ENCODE data around the gene GHRHR. TPM values are rescaled to one million over a fixed set of nuclear protein-coding genes. Genes with fewer than 3 reads are reported as not detected.

The GHRHR gene
- total and polyA plus RNA-seq, 10 of the 15 experiments (the other 5 are each of a cell fraction or from before 2014, with no cell fraction given), result not detected

GRCh38 chr7:31020652-31021051 lies 56.9 kb downstream of the GHRHR start:
- no peak for DNase-seq (ENCODE audit: low read depth, low spot score)
- Histone ChIP-seq H2AFZ (ENCODE audit: control insufficient read depth, low read depth, low read length) (no peak overlapping the region), H3K27me3 (replicated peaks in 1 of 2; ENCODE audit: control insufficient read depth in 2 of 2, insufficient read depth in 2 of 2, low read length in 1 of 2) (no peaks in the 10 kb centered on the region), H3K27ac (ENCODE audit: control insufficient read depth, insufficient read depth) (no peak overlapping the region), H4K20me1 (ENCODE audit: control insufficient read depth, insufficient read depth) (no peaks in the 10 kb centered on the region), H3K79me2 (ENCODE audit: control insufficient read depth, insufficient read depth, low read length) (no peaks in the 10 kb centered on the region), H3K36me3 (ENCODE audit: control insufficient read depth in 2 of 2, insufficient read depth in 2 of 2, low read length in 1 of 2) (no peaks in the 10 kb centered on the region), H3K4me1 (ENCODE audit: control insufficient read depth, insufficient read depth, low read length) (no peaks in the 10 kb centered on the region; the same call in 1 of the 2 replicates), H3K4me3 (no peak overlapping the region), H3K9me3 (replicated peaks; ENCODE audit: control insufficient read depth, insufficient read depth, low read length) (peaks cover 3% of the 10 kb centered on the region; the same call in 1 of the 3 replicates), H3K4me2 (ENCODE audit: control insufficient read depth, insufficient read depth) (no peak overlapping the region), H3K9ac (ENCODE audit: control insufficient read depth, insufficient read depth, low read length) (no peak overlapping the region)
- no peak for TF ChIP-seq HDAC6 (IDR thresholded peaks at IDR 0.05; ENCODE audit: unreplicated experiment)
- no peak for TF ChIP-seq RFX5 (IDR thresholded peaks at IDR 0.05; ENCODE audit: low read depth, low read length)
- TF ChIP-seq MTA2 (IDR thresholded peaks at IDR 0.05; ENCODE audit: low read depth), result no peak
- TF ChIP-seq NBN (IDR thresholded peaks at IDR 0.05), result no peak
- no peak for TF ChIP-seq SIX5 (IDR thresholded peaks at IDR 0.05; ENCODE audit: low read depth, low read length, severe bottlenecking)
- TF ChIP-seq ZBTB33 (IDR thresholded peaks at IDR 0.05), result no peak
- TF ChIP-seq HCFC1 (IDR thresholded peaks at IDR 0.05; ENCODE audit: low read length), result no peak
- TF ChIP-seq, protein P1, sequence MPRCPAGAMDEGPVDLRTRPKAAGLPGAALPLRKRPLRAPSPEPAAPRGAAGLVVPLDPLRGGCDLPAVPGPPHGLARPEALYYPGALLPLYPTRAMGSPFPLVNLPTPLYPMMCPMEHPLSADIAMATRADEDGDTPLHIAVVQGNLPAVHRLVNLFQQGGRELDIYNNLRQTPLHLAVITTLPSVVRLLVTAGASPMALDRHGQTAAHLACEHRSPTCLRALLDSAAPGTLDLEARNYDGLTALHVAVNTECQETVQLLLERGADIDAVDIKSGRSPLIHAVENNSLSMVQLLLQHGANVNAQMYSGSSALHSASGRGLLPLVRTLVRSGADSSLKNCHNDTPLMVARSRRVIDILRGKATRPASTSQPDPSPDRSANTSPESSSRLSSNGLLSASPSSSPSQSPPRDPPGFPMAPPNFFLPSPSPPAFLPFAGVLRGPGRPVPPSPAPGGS (IDR thresholded peaks at IDR 0.05; ENCODE audit: borderline replicate concordance, insufficient read depth, low read depth, low read length, poor library complexity, severe bottlenecking), result no peak
- TF ChIP-seq ZNF687 (IDR thresholded peaks at IDR 0.05), result no peak
- TF ChIP-seq SMAD5 (IDR thresholded peaks at IDR 0.05; ENCODE audit: low read depth), result no peak
- no peak for TF ChIP-seq NR2F1 (conservative IDR thresholded peaks at IDR 0.05)
- TF ChIP-seq, protein P2, sequence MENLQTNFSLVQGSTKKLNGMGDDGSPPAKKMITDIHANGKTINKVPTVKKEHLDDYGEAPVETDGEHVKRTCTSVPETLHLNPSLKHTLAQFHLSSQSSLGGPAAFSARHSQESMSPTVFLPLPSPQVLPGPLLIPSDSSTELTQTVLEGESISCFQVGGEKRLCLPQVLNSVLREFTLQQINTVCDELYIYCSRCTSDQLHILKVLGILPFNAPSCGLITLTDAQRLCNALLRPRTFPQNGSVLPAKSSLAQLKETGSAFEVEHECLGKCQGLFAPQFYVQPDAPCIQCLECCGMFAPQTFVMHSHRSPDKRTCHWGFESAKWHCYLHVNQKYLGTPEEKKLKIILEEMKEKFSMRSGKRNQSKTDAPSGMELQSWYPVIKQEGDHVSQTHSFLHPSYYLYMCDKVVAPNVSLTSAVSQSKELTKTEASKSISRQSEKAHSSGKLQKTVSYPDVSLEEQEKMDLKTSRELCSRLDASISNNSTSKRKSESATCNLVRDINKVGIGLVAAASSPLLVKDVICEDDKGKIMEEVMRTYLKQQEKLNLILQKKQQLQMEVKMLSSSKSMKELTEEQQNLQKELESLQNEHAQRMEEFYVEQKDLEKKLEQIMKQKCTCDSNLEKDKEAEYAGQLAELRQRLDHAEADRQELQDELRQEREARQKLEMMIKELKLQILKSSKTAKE (IDR thresholded peaks at IDR 0.05; ENCODE audit: low read depth, poor library complexity, severe bottlenecking), result no peak
- no peak for TF ChIP-seq CEBPB (IDR thresholded peaks at IDR 0.05; ENCODE audit: borderline replicate concordance in 1 of 2, low read depth in 2 of 2, low read length in 2 of 2)
- ATAC-seq, result no peak
- in situ Hi-C loops (cut with MboI), result no loop called here
- POLR2A ChIA-PET, result no interaction called here
- SMC1A ChIA-PET (ENCODE audit: uncharacterized antibody, unreplicated experiment), result interaction anchor here (0.5 kb wide), 1 partner anchor 102 kb away, joined by 3 read pairs; no protein-coding TSS in a partner anchor
- FAIRE-seq, result no peak
- CTCF ChIA-PET, result no interaction called here
- no TSS peak for BruUV-seq (replicated peaks)
- 0% methylated on average over 3 of the region's 3 CpGs for WGBS (ENCODE audit: insufficient coverage, insufficient replicate concordance, low lambda C conversion rate, missing lambda C conversion rate)
- intact Hi-C loops (cut with micrococcal nuclease; ENCODE audit: unreplicated experiment), result no loop called here
- RAD21 ChIA-PET (ENCODE audit: unreplicated experiment), result no interaction called here

Data from GM12878 (cell line).